Stimulated activated CD8-positive, alpha-beta memory T cell treated with anti-CD3 and anti-CD28 coated beads, Interleukin-15, amount 100 ng/mL, for 4 hours (primary cell): ENCODE results near the gene LTC4S.

Source experiments
- DNase-seq, 2 donors: peaks; one replicate each; pipeline ENCODE4 v3.0.0-alpha.2; 2020; ENCODE audit warnings: low read depth in 2 of 2

Gene LTC4S

GRCh38 chr5:179795049-179795862, 1.5 kb downstream of the LTC4S start:
- no peak for DNase-seq

- DNase-seq = no peak
Measured at GRCh38 chr5:179795863-179796833, 2.4 kb downstream of the LTC4S start.

- DNase-seq = no peak
Measured at GRCh38 chr5:179796877-179797608, 3.3 kb downstream of the LTC4S start.

GRCh38 chr5:179797741-179798140, 4.0 kb downstream of the LTC4S start:
- no peak for DNase-seq

GRCh38 chr5:179798144-179798770, 4.5 kb downstream of the LTC4S start:
- no peak for DNase-seq

GRCh38 chr5:179798771-179799643, 5.2 kb downstream of the LTC4S start:
- no peak for DNase-seq

GRCh38 chr5:179799644-179799973, 5.8 kb downstream of the LTC4S start:
- no peak for DNase-seq

- no peak for DNase-seq
Measured at GRCh38 chr5:179800071-179800695, 6.4 kb downstream of the LTC4S start.

- DNase-seq = no peak
Measured at GRCh38 chr5:179800696-179801201, 7.0 kb downstream of the LTC4S start.

- peak; percentile 63 to 64 for DNase-seq
Measured at GRCh38 chr5:179801304-179802206, 7.8 kb downstream of the LTC4S start.

GRCh38 chr5:179802207-179802883, 8.6 kb downstream of the LTC4S start:
- DNase-seq = no peak

- no peak for DNase-seq
Measured at GRCh38 chr5:179802950-179803562, 9.3 kb downstream of the LTC4S start.

- no peak for DNase-seq
Measured at GRCh38 chr5:179803651-179804554, 10.1 kb downstream of the LTC4S start.

GRCh38 chr5:179804555-179804947, 10.8 kb downstream of the LTC4S start:
- no peak for DNase-seq

GRCh38 chr5:179805070-179805528, 11.3 kb downstream of the LTC4S start:
- DNase-seq = no peak

GRCh38 chr5:179805529-179806249, 11.9 kb downstream of the LTC4S start:
- no peak for DNase-seq
